Activated T-cell treated with anti-CD3 and anti-CD28 coated beads, Interleukin-2, amount 50 U/mL, for 72 hours (primary cell): ENCODE results near the gene MPRIP. TPM values are rescaled to one million over a fixed set of nuclear protein-coding genes. Genes with fewer than 3 reads are reported as not detected.

Source experiments
- ATAC-seq, 2 donors: fragments of 150-1000 bp; cut with Tn5 transposase; replicated peaks in 1 of 2; 2 replicates each; pipeline ENCODE4 v1.10.0; 2021; ENCODE audit warnings: moderate library complexity in 2 of 2, mild to moderate bottlenecking in 1 of 2
- DNase-seq, 2 donors: peaks; one replicate each; pipeline ENCODE4 v3.0.0; 2021 to 2022; ENCODE audit warnings: mixed read lengths in 1 of 2
- H3K27ac Mint-ChIP-seq: one replicate; pipeline ENCODE4 v1.8.0; 2022; ENCODE audit warnings: mild to moderate bottlenecking, moderate library complexity, mixed read lengths
- H3K27me3 Mint-ChIP-seq: one replicate; pipeline ENCODE4 v1.8.0; 2022; ENCODE audit warnings: low read depth, mixed read lengths
- H3K36me3 Mint-ChIP-seq, 2 donors: one replicate each; pipeline ENCODE4 v1.8.0; 2022; ENCODE audit warnings: mixed read lengths in 2 of 2, mild to moderate bottlenecking in 1 of 2; ENCODE audit not compliant: insufficient read depth in 2 of 2
- H3K4me1 Mint-ChIP-seq: one replicate; pipeline ENCODE4 v1.8.0; 2022; ENCODE audit warnings: low read depth, mixed read lengths
- H3K4me3 Mint-ChIP-seq, 2 donors: one replicate each; pipeline ENCODE4 v1.8.0; 2022; ENCODE audit warnings: mild to moderate bottlenecking in 2 of 2, mixed read lengths in 2 of 2, moderate library complexity in 2 of 2
- H3K9me3 Mint-ChIP-seq, 2 donors: one replicate each; pipeline ENCODE4 v1.8.0; 2022; ENCODE audit warnings: mixed read lengths in 2 of 2
- total RNA-seq, 2 donors: library from RNA; stranded (reverse); gene quantifications; one replicate each; pipeline ENCODE4 v1.2.3, GENCODE V29; 2022

The MPRIP gene
- total RNA-seq, 2 donors from 2014 or later: 110 to 128 TPM

DNA sequence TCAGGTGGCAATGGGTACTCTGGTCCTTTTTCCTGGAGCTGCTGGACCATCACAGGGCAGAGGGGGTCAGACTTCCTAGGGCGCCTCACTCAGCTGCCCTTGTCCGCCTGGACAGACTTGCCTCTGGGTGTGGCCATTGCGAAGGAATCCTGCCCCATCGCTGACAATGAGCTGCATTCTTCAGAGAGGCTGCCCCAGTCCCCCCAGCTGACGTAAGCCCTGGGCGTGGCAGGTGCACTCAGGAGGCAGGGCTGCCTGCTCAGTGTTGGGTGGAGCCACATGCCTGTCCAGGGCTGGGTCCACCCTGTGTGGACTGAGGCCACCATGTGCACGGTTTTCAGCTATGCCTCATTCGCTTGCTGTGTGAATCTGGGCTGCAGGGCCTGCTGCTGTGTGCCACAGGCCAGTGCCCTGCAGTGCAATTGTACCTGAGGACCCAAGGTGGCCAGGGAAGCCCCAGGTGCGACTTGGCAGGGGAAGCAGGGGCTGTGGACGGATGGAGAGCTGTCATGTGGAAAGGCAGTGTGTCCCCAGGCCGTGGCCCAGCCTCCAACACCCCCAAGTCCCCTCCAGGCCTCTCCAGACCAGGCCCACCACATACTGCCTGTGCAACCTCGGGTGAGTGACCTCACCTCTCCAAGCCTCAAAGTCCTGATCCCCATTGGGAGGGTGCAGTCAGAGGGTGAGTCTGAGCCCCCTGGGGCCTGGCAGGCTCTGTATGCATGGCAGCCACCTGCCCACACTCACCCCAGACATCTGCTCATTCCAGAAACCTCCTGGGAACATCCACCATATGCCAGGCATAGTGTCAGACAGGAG is 14.0 kb upstream of the MPRIP start:
- Mint-ChIP-seq H3K27ac (no peak overlapping the region), H3K36me3 (no peaks in the 10 kb centered on the region), H3K9me3 (no peaks in the 10 kb centered on the region), H3K4me1 (no peaks in the 10 kb centered on the region), H3K27me3 (no peaks in the 10 kb centered on the region), H3K4me3 (no peak overlapping the region)
- DNase-seq (no peak), ATAC-seq (no peak)

DNA sequence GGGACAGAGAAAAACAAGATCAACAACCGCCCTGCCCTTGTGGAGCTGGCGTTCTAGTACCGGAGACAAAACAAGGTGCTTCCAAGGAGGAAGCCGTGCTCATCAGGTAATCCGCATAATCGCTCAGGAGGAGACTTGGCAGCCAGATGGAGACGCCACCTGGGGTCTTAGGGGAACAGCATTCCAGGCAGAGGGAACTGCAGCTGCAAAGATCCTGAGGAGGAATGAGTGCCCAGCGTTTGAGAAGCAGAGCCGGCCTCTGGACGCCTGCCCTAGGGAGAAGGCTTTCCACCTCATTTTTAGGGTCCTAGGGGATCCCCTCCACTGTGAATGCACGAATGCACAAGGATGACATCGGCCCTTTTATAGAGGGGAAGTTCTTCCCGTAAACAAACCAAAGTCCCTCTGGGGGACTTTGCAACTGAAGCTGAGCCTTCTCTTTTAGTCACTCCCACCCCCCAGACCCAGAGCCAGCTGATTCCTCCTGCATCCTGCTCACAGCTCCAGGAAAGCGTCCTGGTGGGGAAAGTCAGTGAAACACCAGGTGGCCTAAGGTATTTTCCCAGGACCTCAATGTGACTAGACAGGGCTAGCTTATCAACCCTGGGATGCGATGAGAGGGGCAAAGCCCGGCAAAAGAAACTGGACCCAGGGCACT is 13.2 kb upstream of the MPRIP start:
- no peak for ATAC-seq

DNA sequence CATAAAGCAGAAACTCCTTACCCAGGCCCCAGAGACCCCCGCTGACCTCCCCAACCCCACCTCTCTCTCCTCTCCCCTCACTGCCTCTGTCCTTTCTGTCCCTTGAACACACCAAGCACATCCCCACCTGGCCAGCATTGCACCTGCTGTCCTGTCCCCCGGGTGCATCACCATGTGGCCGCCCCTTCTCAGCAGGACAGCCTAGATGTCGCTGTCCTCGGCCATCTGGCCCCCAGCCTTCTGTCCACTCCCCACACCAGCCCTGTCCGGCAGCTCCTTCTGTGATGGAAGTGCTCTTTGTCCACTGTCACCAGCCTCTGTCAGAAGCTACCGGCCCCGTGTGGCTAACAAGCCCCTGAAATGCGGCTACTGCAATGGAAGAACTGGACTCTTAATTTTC is 12.3 kb upstream of the MPRIP start:
- no peaks in the 10 kb centered on the region for H3K27me3 Mint-ChIP-seq
- H3K36me3 Mint-ChIP-seq: no peaks in the 10 kb centered on the region
- DNase-seq: no peak
- no peaks in the 10 kb centered on the region for H3K4me1 Mint-ChIP-seq
- H3K27ac Mint-ChIP-seq: no peak overlapping the region
- H3K9me3 Mint-ChIP-seq: no peaks in the 10 kb centered on the region
- ATAC-seq: no peak
- no peak overlapping the region for H3K4me3 Mint-ChIP-seq

More for the DNA sequence above, 13.2 kb upstream of the MPRIP start:
- Mint-ChIP-seq H3K27me3 (no peaks in the 10 kb centered on the region), H3K4me3 (no peak overlapping the region), H3K27ac (no peak overlapping the region), H3K4me1 (no peaks in the 10 kb centered on the region), H3K9me3 (no peaks in the 10 kb centered on the region), H3K36me3 (no peaks in the 10 kb centered on the region)
- DNase-seq: no peak

DNA sequence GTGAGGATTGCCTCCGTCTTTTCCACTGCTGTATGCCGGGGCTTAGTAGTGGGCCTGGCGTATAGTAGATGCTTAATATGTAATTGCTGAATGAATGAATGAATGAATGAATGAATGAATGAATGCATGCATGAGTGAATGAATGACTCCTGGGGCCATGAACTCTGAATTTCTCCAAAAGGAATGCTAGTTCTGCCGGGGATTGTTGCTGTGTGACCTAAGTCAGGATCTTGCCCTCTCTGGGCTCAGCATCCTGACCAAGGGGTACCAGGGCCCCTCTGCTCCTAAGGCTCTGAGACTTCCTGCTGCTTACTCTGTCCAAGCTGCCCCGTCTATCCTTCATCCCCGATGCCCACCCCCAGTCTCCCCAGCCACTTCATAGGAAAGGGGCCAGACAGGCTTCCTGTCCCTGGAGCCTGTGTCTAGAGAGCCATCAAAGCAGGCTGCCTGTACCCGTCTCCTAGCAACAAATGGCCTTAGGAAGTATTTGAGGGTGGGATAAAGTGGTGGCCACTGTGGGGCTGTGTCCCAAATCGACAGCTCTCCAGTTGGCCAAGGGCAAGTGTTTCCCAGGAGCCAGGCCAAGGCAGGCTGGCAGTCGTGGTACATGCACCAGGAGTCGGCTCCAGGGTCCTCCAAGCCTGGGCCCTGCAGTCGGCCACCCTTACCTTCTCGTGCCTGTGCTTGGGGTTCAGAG is 11.6 kb upstream of the MPRIP start:
- ATAC-seq (no peak), DNase-seq (no peak)
- Mint-ChIP-seq H3K9me3 (no peaks in the 10 kb centered on the region), H3K4me3 (no peak overlapping the region), H3K27me3 (no peaks in the 10 kb centered on the region), H3K36me3 (no peaks in the 10 kb centered on the region), H3K27ac (no peak overlapping the region), H3K4me1 (no peaks in the 10 kb centered on the region)

- Mint-ChIP-seq H3K4me1 (no peaks in the 10 kb centered on the region), H3K27ac (no peak overlapping the region), H3K4me3 (no peak overlapping the region), H3K27me3 (no peaks in the 10 kb centered on the region), H3K36me3 (no peaks in the 10 kb centered on the region), H3K9me3 (no peaks in the 10 kb centered on the region)
- no peak for ATAC-seq
- no peak for DNase-seq
Observed at GRCh38 chr17:17032131-17032692, 10.0 kb upstream of the MPRIP start.

DNA sequence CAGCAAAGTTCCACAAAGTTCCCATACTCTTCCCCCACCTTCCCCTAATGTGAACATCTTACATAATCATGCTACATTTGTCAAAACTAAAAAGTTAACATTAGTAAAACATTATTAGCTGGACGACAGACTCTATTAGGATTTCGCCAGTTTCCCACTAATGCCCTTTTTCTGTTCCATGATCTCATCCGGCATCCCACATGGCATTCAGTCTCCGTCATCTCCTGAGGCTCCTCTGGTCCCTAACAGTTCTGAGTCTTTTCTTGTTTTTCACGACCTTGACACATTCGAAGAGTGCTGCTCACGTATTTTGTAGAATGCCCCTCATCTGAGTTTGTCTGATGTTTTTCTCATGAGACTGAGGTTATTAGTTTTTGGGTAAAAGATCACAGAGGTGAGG is 8.8 kb upstream of the MPRIP start:
- no peaks in the 10 kb centered on the region for H3K27me3 Mint-ChIP-seq
- no peak for ATAC-seq
- DNase-seq: no peak

DNA sequence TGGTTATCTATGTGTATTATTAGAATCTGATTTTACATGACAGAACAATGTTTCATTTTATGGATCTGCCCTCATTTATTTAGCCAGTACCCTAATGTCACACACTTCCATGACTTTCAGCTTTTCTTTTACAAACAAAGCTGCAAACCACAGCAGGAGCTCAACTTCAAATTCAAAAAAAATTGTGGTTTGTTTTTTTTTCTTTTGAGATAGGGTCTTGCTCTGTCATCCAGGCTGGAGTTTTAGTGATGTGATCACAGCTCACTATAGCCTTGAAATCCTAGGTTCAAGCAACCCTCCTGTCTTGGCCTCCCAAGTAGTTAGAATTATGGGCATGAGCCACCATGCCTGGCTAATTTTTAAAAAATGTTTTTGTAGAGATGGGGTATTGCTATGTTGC is 8.2 kb upstream of the MPRIP start:
- H3K27me3 Mint-ChIP-seq: no peaks in the 10 kb centered on the region
- H3K4me1 Mint-ChIP-seq: no peaks in the 10 kb centered on the region
- no peak overlapping the region for H3K4me3 Mint-ChIP-seq
- no peak for DNase-seq
- ATAC-seq: no peak
- no peaks in the 10 kb centered on the region for H3K9me3 Mint-ChIP-seq
- no peaks in the 10 kb centered on the region for H3K36me3 Mint-ChIP-seq
- H3K27ac Mint-ChIP-seq: no peak overlapping the region

More for the DNA sequence above, 8.8 kb upstream of the MPRIP start:
- Mint-ChIP-seq H3K4me1 (no peaks in the 10 kb centered on the region), H3K36me3 (no peaks in the 10 kb centered on the region), H3K27ac (no peak overlapping the region), H3K9me3 (no peaks in the 10 kb centered on the region), H3K4me3 (no peak overlapping the region)

DNA sequence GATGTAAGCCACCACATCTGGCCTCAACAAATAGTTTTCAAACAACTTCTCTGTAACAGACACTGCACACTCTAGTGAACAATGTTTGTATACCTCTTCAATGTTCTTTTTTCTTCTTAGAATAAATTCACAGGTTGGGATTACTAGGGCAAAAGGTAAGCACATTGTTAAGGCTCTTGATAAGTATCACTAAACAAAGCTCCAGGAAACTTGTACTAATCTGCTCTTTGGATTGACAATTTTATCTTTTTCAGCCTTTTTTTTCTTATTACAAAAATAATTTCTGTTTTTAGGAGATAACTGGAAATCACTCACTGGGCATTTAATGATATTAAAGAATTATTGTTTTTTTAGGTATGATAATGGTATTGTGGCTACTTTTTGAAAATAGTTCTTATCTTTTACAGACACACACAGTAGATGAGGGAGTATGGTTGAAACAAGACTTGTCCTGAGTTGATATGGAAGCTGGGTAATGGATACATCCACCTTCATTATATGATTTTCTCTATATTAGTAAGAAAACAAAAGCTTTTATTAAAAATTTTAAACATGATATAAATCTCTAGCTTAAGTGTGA is 7.7 kb upstream of the MPRIP start:
- Mint-ChIP-seq H3K4me3 (no peak overlapping the region), H3K36me3 (no peaks in the 10 kb centered on the region), H3K27me3 (no peaks in the 10 kb centered on the region), H3K4me1 (no peaks in the 10 kb centered on the region), H3K27ac (no peak overlapping the region), H3K9me3 (no peaks in the 10 kb centered on the region)
- ATAC-seq (no peak), DNase-seq (no peak)

DNA sequence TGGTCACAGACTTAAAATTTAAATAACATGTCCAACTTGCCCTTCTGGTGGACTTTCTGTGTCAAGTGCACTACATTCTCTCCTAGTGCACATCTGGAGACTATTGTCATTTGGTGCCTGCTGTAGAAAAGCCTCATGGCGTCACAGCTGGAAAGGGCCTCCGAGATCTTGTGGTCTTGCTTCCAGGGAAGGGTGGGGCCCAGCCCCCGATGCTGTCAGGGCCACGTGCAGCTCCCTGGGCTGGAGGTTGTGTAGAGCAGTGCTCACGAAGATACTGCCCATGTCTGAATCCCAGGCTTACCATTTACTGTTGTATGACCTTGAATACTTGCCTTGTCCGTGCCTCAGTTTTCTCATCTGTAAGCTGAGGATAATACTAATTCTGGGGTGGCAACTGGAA is 6.8 kb upstream of the MPRIP start:
- no peaks in the 10 kb centered on the region for H3K36me3 Mint-ChIP-seq
- H3K27ac Mint-ChIP-seq: no peak overlapping the region
- DNase-seq (no peak), ATAC-seq (no peak)
- H3K4me1 Mint-ChIP-seq: no peaks in the 10 kb centered on the region
- H3K27me3 Mint-ChIP-seq: no peaks in the 10 kb centered on the region
- no peaks in the 10 kb centered on the region for H3K9me3 Mint-ChIP-seq
- no peak overlapping the region for H3K4me3 Mint-ChIP-seq

DNA sequence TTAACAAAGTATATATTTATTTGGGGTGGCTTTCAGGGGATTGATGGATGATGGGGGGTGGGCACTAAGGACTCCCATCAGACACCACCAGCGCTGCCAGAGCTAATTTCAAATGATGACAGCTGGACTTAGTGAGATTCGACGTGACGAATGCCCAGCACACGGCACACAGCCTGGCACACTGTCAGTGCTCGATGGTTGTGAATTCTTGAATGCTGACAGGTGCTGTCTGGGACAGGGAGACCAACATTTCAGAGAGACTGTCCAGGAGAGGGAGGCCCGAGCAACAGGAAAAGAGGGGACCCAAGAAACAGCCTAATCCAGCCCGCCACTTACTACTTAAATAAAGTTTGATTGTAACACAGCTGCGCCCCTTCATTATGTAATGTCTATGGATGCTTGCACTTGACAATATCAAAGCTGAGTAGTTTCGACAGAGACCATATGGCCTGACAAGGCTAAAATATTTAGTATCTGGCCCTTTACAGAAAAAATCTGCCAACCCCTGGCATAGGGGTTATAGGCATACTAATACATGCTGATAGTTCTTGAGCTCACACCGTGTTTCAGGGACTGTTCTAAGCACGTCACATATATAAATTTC is 6.2 kb upstream of the MPRIP start:
- no peak overlapping the region for H3K27ac Mint-ChIP-seq
- no peak for DNase-seq
- no peaks in the 10 kb centered on the region for H3K36me3 Mint-ChIP-seq
- no peak overlapping the region for H3K4me3 Mint-ChIP-seq
- H3K27me3 Mint-ChIP-seq: no peaks in the 10 kb centered on the region
- H3K9me3 Mint-ChIP-seq: no peaks in the 10 kb centered on the region
- no peak for ATAC-seq
- H3K4me1 Mint-ChIP-seq: peaks cover 2% of the 10 kb centered on the region

DNA sequence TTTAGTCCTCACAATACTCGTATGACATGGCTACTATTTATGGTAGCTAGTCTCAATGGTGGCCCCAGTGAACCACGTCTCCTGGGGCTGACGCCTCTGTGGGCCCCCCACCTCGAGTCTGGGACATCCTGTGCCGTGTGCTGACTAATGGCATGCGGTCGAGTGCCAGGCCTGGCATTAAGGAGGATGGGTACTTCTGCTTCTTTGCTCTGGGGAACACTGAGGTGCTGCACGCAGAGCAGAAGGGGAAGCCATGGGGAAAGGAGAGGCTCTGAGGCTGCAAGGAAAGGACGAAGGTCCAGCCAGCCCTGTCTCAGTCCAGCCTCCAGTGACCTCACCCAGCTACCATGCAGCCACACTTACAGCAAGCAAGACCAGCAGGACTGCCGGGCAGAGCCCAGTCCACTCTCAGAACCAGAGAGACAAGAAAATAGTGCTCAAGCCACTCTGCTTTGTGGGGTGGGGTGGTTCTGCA is 5.7 kb upstream of the MPRIP start:
- Mint-ChIP-seq H3K36me3 (no peaks in the 10 kb centered on the region), H3K4me3 (no peak overlapping the region), H3K4me1 (peaks cover 8% of the 10 kb centered on the region), H3K27me3 (no peaks in the 10 kb centered on the region), H3K9me3 (no peaks in the 10 kb centered on the region), H3K27ac (no peak overlapping the region)
- DNase-seq (no peak), ATAC-seq (no peak)

DNA sequence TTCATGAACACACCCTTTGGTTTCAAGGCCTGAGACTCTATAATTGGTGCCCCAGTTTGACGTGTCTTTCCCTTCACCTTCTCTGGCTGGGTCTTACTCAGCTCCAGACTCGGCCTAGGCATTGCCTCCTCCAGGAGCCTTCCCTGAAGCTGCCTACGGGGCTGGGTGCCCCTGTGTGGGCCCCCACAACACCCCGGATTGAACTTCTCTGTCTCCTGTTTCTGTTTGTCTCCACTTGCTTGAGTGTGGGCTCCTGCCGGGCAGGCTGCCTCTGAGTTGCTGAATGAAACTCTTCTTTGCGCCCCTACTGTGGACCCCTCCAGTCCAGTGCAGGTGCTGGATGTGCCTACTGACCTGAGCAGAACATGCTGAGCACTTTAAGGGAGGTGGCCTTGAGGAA is 2.3 kb upstream of the MPRIP start:
- no peak overlapping the region for H3K4me3 Mint-ChIP-seq
- H3K27ac Mint-ChIP-seq: no peak overlapping the region
- DNase-seq (no peak), ATAC-seq (no peak)
- H3K4me1 Mint-ChIP-seq: peaks cover 32% of the 10 kb centered on the region
- H3K36me3 Mint-ChIP-seq: no peaks in the 10 kb centered on the region
- H3K27me3 Mint-ChIP-seq: no peaks in the 10 kb centered on the region
- H3K9me3 Mint-ChIP-seq: no peaks in the 10 kb centered on the region
